Measurements from ENCODE around the gene TBC1D24.
A peak's percentile ranks its signal among the peaks of the same experiment; 100 is the strongest.
"Not testable (repeated sequence)": the region's sequence is repeated elsewhere in the genome, so short reads cannot be mapped to it uniquely, and the experiment has no call there.

The TBC1D24 gene

DNA sequence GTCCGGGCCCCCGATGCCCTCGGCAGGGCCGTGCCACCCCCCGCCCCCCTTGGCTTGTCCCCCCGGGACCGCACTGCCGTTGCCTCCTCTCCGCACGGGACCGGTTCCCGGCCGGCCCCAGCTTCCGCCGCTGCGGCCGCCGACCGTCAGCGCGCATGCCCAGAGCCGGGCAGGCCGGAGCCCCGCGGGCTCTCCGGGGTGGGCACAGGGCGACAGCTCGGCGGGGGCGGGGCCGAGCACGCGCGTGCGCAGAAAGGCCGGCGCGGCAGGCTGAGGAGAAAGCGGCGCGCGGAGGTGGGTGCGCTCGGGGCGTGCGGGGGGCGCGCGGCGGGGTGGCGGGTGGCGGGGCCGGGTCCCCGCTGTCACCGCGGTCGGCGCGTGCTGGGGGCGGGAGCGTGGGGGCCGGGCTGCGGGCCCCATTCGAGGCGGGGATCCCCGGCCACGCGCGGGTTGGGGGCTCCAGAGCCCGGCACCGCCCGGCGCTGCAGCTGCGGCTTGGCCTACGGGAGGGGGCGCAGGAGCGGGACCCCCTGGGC, at the start of gene TBC1D24:
Gene TBC1D24, plus strand, starts transcription at position 251 of the 536 bp plus-strand sequence. CDS start 21,022 bp downstream, outside the sequence.
- peak; percentile 86 for DNase-seq (ENCODE audit: low read depth)

DNA sequence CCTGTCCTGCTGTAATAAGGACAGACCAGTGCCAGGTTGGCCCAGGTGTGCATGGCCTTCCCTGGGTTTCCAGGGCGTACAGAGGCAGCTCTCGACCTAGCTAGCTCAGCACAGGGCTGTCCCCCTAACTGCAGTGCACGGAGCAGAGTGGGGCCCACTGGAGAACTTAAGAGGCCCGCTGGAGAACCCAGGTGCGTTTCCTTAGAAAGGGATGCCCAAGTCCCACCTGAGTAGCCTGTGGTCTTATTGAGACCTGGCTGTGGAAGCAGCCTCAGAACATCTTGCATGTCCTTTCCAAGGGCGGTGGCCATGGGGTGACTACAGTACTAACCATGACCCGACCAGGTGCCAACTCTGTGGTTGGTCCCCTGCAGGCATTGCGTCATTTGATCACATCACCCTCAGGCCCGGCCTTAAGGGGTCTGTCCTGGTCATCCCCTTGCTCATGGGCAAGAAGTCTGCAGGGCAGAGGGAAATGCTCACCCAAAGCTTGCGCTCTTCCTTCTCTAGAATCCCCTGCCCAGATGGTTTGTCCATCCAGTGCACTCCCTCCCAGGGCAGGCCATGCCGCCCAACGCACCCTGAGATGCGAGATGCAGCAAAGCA, 49.0 kb upstream of the TBC1D24 start:
- DNase-seq (ENCODE audit: low read depth) = no peak

DNA sequence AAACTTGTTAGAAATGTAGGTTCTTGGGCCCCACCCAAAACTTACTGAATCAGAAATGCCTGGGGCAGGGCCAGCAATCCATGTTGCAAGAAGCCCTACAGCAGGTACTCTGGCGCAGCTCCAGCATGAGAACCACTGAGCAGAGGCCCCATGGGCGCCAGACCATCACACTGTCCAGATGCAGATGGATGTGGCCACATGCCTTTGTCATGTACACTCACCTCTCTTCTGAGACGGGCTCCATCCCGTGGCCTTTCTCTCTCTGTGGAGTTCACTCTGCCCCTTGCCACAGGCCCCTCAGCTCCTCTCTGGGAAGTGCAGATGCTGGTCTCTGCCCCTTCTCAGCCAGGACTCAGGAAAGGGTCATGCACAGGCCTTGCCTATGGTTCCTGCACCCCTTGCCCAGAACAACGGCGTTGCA, 48.0 kb upstream of the TBC1D24 start:
- DNase-seq (ENCODE audit: low read depth) = no peak

DNA sequence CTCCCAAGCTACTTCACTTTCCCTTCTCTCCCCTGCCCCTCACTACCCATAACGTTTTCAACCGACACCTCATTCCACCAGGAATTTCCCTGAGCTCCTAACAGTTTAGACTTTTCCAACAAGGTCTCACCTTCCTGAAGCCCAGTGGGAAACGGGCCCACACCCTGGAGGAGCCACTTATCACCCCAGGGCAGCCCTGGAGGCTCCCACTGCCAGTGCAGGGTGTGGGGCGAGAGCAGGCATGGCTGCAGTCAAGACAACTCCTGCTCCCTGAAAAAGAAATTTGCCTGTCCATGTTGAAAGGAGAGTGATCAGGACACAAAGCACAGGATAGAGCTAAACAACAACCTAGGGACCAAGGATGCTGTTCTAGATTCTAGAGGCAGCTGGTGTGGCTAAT, 47.4 kb upstream of the TBC1D24 start:
- DNase-seq (ENCODE audit: low read depth) = no peak

DNA sequence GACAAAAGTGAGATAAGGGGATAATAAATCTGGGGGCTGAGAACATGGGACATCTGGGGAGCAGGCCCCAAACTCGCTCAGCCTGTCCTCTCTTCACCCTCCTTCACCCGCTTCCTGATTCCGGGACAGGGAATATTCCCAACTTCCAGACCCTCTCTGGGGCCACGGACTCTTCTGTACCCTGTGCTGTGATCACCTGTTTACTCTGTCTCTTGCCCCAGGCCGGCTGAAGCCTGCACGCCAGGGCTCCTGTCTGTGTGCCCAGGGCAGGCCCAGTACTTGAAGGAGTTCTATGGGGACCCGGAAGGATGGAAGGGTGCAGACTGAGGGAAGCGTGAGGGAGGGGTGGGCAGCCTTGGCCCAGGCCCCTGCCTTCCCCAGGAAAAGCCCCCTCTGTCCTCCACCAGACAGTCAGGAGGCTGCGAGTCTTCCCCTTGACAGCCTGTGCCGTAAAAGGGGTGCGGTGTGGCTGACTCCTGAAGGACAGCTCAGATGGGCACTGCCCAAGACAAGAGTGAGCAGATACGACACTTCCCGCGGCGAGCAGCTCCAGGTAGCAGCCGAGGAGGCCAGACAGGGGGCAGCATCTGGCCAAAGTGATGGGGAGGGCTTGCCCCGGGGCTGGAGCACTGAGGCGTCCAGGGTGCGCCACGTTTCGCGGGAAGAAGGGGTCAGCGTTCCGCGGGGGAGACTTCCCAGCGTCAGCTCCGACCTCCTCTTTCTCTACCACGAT, 46.7 kb upstream of the TBC1D24 start:
- DNase-seq (ENCODE audit: low read depth) = peak; percentile 47

DNA sequence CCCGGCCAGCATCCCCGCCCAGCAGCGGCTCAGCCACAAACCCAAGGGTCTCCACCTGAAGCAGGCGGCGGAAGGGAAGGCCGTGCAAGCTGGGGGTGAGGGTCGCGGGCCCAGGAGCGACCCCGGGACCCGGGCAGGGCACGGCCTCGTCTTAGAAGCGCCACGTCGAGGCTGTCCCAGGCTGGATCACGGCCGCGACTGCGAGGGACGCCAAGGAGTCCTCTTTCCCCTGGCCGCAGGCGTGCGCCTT, 46.2 kb upstream of the TBC1D24 start:
- no peak for DNase-seq (ENCODE audit: low read depth)

DNA sequence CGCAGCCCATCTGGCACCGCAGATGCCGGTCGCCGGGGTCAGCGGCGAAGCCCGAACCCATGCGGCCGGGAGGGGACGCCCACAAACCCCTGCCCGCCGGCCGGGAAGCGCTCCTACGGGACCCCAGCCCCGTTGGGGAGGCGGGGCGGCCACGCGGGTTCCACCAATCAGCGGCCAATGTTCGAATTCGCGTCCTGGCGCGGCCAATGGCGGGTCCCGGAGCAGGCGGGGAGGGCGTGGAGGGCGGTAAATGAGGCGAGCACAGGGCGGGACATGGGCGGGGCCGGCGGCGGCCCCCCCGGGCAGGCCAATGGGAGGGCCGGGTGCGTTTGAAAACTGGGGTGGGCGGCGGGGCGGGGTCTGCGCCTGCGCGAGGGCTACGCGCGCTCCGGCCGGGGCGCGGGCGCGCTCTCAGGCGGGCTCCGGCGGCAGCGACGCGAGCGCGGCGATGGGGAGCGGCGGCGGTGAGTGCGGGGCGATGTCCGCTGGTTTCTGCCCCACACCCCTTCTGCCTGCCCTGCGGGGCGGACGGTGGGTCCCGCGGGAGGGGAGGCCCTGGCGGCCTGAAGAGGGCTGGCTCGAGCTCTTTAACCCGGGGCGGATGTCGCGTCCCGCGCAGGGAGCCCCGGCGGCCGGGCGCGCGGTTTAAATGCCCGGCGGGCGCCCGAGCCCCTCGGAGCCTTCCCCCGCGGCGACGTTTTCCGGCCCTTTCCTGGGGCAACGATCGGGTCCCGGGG, 45.7 kb upstream of the TBC1D24 start, which contains the start of gene CCNF:
Gene CCNF, plus strand, starts transcription at position 414 of the 737 bp plus-strand sequence. Its CDS starts 35 bp downstream, at position 449.
- peak; percentile 95 for DNase-seq (ENCODE audit: low read depth)

DNA sequence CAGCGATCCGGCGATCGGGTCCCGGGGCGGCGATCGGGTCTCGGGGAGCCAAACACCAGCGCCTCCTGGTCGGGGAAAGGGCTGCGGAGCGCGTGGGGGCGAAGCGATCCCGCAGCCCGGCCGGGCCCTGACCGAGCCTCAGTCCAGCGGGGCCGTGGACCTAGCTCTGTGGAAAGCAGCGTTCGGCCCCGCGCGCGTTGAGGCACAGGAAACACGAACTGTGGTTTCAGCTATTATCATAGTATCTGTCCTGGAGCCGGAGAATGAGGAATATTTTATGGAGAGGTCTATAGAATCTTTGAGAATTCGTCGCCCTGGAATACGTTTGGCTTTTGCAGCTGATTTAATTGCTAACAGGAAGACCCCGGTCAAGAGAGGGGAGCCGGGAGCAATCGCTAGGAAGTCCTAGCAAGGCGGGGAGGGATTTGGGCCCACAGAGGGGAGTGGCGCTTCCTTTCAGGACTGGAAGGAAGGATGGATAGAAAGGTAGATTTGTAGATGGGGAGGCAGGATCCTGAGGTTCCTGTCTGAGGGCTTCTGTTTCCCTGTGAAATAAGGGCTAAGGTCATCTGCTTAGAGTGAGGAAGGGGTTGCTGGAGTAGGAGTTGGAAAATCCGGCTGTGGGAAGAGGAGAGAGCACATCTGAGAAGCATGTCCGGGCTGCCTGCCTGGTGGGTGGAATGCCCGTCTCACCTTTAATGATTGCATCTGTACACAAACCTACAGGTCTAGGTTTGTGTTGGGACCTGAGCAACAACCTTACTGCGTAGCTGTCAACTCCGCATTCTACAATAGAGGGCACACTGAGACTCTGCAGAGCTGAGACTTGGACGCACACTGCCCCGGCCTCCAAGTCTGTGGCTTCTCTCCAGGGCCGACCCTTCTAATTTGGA, 44.9 kb upstream of the TBC1D24 start:
- DNase-seq (ENCODE audit: low read depth) = peak; percentile 36

DNA sequence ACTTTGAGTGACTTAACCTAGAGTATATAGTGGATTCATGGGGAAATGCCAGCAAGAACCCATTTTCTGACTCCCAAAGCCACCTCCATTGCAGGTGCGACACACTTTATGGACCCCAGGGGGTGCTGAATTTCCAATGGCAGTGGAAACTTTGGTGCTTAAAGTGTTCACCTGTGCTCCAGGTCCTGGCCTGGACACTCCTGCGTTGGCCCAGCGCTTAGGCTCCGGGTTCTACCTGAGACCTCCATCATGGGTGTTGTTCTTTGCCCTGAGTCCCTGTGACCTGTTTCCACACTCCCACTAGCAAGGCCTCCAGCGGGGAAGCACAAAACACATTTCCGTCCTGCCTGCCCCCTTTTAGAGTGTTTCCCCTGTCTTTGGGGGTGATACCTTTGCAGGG, 42.6 kb upstream of the TBC1D24 start:
- no peak for DNase-seq (ENCODE audit: low read depth)

DNA sequence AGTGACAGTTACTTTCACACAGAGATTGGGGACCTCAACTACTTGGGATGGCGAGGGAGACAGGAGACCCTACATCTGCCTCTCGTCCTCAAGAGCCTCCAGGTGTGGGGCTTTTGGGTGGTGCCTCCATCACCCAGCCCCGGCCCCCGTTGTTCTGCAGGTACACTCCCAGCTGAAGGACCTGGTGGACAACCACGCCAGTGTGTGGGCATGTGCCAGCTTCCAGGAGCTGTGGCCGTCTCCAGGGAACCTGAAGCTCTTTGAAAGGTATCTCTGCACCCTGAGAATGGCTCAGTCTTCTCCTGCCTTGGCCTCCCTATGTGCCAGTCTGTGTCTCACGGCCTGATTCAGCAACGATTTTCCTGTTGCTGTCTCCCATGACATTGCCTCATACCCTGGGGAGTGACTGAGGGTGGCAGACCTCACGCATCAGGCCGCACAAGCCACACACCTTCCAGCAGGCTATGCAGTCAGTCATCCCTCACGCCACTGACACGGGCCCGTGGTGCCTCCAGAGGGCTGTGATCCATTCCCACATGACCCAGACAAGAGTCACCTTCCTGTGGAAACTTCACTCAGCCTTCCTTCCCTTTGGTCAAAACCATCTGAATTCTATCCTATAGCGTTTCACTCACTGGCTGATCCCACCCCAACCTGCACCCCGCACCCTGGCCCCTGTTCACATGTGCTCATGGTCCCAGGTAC, 42.0 kb upstream of the TBC1D24 start:
- DNase-seq (ENCODE audit: low read depth) = no peak

DNA sequence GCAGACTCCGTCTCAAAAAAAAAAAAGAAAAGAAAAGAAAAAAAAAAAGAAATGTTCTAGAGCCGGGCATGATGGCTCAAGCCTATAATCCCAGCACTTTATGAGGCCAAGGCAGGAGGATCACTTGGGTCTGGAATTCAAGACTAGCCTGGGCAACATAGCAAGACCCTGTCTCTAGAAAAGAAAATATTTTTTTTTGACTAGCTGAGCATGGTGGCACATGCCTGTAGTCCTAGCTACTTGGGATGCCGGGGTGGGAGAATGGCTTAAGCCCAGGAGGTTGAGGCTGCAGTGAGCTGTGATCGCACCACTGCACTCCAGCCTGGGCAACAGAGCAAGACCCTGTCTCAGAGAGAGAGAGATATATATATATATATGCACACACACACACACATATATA, 39.7 kb upstream of the TBC1D24 start:
- not testable (repeated sequence) for DNase-seq (ENCODE audit: low read depth)

DNA sequence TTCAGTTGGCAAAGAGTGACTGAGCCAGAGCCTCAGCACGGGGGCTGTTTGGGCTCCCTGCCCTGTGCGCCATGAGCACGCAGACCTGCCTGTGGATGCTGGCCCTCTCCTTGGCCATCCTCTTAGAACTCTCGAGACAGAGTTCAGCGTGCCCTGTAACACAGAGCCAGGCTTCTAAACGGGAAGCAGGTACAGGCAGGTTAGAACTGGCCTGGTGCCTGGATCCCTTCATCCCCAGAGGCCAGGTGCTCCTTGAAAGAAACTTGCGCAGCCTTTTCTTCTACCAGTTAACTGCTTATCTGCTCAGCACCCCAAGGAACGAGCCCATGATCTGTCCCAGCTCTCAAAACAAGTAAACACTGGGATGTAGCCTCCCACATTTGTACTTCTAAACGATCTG, 38.8 kb upstream of the TBC1D24 start:
- DNase-seq (ENCODE audit: low read depth) = no peak

DNA sequence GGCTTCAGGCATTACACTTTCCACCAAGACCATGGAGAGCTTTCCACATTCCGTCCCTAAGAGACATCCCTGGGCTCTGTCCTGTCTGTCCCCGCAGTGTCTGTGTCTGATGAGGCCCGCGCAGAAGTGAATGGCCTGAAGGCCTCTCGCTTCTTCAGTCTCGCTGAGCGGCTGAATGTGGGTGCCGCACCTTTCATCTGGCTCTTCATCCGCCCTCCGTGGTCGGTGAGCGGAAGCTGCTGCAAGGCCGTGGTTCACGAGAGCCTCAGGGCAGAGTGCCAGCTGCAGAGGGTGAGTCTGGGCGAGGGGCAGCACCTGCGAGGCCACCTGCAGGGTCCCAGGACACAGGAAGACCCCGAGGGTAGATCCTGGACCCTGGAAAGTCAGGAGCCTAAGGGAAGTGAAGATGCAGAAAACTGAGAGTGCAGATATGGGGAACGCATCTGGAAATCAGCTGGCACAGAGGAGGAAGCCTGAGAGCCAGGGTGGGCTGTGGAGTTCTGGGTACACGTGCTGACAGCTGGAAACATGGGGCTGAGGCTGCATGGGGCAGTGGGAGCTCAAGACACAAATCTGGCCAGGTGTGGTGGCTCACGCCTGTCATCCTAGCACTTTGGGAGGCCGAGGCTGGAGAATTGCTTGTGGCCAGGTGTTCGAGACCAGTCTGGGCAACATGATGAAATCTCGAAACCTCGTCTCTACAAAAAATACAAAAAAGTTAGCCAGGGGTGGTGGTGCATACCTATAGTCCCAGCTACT, 37.7 kb upstream of the TBC1D24 start:
- DNase-seq (ENCODE audit: low read depth) = no peak

DNA sequence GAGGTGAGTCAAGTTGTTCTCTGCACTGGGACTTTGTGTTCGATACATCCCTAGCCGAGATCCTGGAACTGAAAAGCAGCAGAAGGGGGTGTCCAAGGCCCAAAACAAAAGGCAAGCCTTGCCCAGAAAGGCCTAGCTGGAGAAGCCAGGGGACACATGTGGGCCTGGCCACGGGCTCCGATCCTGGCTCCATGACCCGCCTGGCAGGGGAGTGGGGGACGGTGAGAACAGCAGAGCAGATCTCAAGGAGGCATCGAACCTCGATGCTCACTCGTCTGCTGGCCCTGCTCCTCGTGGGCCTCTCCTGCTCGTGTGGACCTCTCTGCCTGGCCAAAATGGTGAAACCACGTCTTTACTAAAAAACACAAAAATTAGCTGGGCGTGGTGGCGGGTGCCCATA, 36.8 kb upstream of the TBC1D24 start:
- no peak for DNase-seq (ENCODE audit: low read depth)

DNA sequence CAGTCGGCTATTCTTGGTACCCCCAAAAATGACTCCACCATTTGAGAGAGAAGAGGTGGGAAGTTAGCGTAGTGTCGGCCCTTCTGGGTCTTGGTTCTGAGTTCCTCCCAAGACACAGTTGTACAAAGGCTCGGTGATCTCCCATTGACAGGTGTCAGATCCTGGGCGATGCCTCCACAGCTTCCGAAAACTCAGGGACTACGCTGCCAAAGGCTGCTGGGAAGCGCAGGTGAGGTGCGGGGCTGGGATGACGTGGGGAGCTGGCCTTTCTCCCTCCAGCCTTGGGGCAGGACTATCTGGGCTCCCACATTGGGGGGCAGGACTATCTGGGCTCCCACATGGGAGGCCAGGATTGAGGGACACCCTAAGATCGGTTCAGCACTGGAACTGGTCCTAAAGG, 35.3 kb upstream of the TBC1D24 start:
- DNase-seq (ENCODE audit: low read depth) = no peak

DNA sequence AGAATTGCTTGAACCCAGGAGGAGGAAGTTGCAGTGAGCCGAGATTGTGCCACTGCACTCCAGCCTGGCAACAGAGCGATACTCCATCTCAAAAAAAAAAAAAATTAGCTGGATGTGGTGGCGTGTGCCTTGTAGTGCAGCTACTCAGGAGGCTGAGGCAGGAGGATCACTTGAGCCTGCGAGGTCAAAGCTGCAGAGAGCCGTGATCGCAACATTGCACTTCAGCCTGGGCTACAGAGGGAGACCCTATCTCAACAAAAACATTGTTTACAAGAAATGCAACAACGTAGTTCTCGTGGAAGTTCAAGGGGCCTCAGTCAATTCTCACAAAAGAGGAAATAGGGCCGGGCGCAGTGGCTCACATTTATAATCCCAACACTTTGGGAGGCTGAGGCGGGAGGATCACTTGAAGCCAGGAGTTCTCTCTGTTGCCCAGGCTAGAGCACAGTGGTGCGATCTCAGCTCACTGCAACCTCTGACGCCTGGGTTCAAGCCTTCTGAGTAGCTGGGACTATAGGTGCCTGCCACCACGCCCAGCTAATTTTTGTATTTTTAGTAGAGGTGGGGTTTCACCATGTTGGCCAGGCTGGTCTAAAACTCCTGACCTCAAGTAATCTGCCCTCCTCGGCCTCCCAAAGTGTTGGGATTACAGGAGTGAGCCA, 33.7 kb upstream of the TBC1D24 start:
- DNase-seq (ENCODE audit: low read depth) = not testable (repeated sequence)

DNA sequence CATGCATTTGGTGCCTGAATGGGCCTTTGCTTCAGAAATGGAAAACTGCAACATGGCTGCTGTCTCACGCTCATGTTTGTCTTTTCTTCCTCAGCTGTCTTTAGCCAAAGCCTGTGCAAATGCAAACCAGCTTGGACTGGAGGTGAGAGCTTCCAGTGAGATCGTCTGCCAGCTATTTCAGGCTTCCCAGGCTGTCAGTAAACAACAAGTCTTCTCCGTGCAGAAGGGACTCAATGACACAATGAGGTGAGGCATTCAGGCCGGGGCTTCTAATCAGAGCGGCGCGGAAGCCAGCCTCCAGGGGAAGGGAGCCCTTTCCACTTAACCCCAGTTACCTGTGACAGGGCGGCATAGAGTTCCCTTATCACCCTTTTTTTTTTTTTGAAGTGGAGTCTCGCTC, 31.4 kb upstream of the TBC1D24 start:
- DNase-seq (ENCODE audit: low read depth) = no peak

DNA sequence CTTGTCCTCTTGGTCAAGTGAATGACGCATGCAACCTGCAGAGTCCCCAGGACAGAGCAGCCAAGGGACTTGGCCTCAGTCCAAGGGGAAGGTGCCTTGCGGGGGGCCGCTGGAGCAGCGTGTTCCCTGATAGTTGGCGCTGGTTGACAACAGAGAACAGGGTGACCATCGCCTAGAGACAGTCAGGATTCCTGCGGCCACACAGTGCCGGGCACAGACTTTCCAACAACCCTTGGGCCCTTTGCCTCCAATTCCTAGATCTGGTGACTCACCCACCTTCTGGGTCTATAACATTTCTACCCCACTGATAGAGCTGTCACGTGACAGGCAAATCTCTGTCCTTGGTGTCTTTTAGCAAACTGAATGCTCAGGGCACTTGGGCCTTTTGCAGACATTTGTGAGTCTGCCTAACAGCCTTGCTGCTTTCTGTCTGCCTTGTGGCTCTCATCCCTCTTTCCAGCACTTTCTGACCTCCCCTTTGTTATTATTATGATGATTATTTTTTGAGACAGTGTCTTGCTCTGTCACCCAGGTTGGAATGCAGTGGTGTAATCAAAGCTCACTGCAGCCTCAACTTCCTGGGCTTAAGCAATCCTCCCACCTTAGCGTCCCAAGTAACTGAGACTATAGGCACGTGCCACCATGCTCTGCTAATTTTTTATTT, 26.9 kb upstream of the TBC1D24 start:
- DNase-seq (ENCODE audit: low read depth) = peak; percentile 47

DNA sequence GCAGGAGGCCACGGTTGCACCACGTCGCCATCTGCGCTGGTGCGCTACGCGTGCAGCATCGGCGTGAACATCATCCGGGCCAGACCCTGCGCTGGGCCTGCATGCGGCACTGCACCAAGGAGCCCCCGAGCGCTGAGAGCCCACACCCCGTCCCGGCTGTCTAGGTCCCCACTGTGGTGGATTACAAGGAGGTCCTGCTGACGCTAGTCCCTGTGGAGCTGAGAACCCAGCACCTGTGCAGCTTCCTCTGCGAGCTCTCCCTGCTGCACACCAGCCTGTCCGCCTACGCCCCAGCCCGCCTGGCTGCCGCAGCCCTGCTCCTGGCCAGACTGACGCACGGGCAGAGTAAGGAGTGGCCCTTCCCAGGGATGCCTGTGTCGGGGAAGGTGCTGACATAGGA, 25.8 kb upstream of the TBC1D24 start:
- no peak for DNase-seq (ENCODE audit: low read depth)

DNA sequence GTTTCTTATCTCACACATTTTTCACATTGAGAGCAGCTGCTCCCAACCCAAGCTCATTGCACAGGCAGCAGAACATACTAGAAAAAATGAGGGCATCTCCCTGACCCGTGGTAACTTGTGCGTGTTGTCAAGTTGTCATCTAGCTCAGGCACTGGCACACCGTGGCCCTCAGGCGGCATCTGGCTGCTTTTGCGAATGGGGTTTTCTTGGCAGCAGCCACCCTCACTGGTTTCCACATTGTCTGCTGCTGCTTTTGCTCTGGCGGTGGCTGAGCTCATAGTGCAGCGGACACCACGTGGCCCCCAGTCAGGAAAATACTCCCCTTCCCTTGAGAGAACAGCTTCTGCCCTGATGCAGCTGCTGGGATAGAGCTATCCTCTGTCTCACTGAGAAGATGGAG, 24.4 kb upstream of the TBC1D24 start:
- DNase-seq (ENCODE audit: low read depth) = no peak
